HG02943 (cell line): ENCODE data around the gene GSTO2.

Experiments used
- ATAC-seq: cut with Tn5 transposase; IDR thresholded peaks from one replicate; pipeline ENCODE4 v1.9.1; 2021; ENCODE audit warnings: mild to moderate bottlenecking, low read depth, moderate library complexity; ENCODE audit not compliant: unreplicated experiment

Gene GSTO2

DNA sequence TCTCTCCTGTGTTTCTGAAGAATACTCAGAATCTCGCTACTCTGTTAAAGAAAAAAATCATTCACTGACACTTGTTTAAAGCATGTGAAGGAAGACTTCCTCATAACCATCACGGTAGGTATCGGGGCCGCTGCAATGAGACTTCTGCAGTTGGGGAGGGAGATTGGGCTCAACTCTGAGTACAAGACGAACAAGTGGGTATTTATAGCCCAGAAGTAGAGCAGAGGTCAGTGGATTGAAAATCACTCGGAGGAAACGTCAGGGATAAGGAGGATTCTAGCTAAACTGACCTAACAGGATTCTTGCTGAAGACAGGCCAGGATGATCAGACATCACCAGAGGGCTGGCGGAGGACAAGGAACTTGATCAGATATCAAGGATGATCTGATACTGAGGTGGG, 35.9 kb downstream of the GSTO2 start:
- no peak for ATAC-seq

DNA sequence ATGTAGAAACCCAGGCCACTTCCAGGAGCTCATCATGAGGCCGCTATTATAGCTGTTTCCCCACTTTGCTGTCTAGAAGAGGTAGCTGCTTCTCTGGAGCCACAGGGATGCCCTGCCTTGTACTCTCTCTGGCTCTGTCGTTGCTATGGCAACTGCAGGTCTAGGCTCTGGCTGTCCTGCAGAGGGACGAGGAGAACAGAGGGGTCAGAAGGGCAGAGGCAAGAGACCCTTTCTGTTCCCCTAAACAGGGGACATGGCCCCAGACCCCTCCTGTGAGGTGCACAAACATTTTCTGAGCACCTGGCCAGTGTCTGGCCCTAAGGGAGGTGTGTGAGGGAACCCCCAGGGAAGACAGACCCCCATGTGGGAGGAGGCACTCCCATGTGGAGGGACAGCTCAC, 37.9 kb downstream of the GSTO2 start:
- ATAC-seq: no peak

DNA sequence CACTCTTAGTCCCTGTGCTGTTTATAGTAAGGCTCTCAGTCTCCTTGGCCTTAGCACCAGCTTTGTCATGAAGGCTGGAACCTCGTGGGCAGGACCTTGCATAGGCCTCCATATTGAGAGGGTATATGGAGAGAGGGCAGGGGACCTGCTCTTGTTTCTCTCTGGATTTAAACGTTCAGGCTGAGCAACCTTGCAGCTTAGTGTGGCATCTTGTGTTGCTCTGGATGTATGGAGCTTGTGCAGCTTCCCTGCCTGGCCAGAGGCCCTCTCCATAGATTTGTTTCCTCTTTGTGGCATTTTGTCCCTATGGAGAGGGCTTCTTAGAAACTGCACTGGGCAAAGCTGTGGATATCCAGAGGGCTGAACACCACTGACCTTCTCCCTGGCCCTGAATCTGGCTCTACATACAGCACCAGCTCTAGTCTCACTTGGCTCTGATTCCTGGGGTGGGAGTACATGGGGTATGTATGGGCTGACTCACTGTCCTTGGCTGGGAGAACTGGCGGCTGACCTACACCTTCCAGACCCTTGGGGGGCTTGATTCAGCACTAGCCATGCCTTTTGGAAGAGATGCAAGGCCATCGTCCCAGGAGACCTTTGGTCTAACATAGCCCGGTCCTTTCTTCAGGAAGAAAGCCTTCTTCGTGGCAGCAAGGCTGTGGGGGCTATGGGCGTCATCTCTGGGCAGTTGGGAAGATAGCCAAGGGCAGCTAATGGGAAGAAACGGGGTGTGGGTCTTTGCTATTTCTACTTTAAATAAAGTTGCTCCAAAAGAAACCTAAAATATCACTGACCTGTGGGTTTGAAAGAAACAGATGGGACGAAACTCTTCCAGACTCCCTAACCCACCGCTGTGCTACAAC, 38.8 kb downstream of the GSTO2 start:
- no peak for ATAC-seq

DNA sequence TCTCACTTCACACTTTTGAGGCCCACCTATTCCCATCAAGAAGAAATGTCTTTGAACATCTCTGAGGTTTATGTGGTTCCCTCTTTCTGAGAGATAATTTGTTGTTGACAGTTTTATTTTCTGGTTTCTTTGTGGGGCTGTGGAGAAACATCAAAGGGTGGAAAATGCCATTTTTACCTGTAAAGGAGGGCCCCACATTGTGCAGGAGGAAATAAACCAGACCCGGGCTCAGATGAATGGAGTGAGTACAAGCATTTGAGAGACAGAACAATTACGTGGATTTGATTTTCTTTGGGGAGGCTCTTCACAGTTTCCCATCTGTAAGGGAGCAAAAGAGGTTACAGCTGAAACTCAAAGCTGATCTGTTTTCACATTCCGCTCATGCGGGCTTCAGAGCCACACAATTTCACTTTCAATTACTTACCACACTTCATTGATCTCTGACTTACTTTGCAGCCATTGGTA, 39.5 kb downstream of the GSTO2 start:
- peak; percentile 76 for ATAC-seq

DNA sequence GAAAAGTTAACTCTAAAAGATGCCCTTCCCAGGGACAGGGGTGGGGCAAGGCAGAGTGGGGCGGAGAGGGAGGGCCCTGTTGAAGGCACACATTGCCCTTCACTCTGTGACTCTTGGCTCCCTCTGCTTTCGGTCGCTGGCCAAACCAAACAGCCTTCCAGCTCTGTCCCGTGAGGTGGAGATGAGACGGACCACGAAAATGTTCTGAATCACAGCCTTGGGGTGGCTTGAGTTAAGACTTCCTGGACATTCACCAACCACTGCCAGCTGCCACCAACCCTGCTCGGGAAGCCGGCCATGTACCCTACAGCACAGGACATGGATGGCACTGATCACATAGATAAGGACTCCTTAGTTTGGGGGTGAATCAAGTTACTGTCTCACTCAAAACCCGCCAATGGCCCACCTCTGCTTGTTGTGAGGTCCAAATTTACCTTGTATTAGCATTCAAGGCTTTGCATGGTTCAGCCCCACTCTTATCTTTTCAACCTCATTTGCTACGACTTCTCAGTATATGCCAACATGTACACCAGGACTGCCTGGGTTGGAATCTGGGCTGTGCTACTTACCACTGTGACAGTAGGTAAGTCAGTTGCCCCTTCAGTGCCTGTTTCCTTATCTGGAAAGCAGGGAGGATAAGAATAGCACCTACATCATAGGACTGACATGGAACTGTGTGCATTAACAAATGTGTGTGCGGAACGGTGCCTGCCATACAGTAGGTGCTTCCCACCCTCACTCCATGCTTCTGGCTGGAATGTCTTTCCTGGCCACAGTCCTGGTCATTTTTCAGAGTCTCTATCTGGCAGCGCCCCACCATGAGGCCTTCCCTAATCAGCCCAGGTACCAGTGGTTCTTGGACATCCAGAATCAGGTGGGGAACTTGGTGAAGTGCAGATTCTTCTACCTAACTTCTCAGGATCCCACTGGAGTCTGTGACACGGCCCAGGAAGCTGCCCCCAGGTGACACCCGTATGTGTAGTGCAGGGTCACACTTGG, 41.3 kb downstream of the GSTO2 start:
- ATAC-seq: no peak

DNA sequence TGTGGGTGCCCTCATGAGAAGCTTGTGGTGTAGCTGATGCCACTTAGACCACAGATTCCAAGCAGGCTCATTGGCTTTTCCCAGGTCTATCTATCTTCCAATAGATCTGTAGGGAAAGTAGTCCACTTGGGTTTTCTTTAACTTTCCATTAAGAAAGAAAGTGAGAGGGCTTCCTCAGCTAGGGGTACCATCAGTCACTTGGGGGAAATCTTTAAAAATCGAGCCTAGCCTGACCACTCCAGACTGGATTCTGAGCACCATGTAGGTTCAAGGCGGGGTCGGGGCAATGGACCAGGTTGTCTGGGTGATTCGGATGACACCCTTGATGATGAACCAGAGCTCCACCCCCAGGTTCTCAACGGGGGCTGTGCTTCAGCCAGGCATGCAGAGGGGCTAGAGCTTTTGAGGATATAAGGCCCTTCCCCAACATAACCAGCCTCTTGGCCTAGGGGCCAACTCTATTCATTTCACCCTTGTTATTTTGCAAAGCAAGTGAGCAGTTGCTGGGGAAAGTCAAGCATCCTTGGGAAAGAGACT, 42.3 kb downstream of the GSTO2 start:
- ATAC-seq: no peak

DNA sequence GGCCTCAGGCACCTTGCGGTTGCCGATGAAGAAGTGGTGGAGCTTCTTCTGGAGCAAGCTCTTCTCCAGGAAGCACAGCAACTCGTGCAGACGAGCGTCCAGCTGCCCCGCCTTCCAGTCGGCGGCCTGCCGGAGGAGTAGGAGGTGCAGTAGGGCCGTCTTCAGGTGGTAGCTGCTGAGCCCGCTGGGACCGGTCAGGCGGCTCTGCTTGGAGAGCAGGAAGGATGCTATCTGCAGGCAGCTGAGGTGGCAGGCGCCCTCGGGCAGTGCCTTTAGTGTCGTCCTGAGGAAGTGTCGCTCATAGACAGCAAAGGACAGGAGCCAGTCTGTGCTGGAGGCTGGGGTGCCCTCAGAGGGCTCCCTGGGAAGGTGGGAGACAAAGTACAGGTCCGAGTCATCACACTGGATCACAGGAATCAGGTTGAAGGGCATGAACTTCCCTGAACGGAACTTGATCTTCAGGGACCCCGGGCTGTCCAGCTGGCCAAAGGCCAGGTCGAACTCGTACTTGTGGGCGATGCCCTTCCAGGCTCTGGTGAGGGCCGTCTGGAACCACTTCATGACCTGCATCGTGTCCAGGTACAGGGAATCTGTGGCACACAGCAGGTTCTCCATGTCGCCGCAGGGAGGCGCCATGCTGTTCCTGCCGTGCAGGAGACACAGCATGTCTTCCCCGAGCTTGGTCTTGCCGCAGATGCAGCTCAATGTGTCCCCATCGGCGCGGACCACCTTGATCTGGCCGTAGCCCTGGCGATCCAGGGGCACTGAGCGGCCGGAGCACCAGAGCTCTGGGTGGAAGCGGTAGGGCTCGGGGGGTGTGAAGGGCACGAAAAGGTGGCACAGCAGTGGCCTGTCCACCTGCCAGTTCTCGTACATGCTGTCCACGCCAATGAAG, 45.9 kb downstream of the GSTO2 start:
- no peak for ATAC-seq

DNA sequence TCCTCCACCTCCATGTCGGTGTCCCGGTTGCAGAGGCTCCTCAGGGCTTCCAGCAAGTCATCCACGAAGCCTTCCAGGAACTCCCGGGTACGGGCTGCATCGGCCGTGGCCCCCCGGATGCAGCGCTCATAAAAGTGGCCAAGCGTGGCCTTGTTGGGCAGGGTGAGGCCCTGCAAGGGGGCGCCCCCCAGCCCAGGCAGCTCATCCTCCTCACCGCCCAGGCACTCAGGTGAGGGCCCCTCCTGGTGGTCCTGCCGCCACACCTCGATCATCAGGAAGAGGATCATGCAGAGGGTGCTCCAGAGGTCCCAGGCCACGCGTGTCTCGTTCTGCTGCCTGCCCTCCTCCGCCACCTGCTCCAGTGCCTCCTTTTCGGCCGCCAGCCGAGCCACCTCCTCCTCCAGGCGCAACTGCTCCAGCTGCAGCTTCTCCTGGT, 46.5 kb downstream of the GSTO2 start:
- ATAC-seq: no peak

DNA sequence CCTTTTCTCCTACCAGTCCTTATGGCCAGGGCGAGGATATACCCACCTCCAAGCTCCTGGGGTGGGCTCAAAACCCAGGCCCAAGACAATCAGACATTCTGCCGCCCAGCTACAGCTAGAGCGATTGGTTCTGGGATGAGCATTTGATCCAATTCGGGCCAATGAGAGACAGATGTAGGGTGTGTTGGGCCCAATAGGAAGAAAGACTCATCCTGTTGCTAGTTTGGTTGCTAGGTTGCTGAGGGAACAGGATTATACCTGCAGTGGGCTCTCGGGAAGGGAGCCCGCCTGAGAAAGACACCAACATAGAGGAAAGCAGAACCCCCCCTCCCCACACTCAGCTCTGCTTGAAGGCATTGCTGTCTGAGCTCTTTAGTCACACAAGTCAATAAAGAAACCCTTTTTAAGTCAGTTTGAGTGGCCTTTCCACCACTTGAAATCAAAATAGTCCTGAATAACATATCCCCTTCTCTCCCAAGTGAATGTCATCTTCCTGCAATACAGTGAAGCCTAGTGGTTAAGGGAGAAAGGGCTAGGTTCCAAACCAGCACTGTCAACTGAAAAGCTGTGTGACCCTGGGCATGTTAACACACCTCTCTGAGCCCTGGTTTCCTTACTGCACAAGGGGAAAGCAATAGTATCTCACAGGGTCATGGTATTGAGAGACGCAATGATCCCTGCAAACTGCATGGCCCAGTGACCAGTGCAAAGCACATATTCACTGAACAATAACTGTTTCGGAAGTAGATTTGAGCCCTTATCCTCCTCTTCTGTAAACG, 47.5 kb downstream of the GSTO2 start:
- no peak for ATAC-seq

DNA sequence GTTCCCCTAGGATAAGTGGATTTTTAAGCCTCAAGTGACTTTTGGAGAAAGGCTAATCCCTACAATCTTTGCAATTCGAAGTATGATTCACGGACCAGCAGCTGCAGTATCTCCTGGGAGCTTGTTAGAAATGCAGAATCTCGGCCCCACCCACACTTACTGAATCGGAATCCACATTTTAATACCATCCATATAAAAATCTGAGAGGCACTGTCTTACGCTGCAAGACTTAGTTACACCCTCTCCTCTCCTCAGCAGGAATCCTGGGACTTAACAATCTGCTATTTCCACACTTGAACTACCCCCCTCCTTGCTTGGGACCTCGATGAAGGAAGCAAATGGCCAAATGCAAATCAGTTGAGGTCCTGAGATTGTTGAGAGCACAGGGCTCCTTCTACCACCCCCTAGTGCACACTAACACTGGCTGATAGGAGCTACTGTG, 48.3 kb downstream of the GSTO2 start:
- no peak for ATAC-seq

DNA sequence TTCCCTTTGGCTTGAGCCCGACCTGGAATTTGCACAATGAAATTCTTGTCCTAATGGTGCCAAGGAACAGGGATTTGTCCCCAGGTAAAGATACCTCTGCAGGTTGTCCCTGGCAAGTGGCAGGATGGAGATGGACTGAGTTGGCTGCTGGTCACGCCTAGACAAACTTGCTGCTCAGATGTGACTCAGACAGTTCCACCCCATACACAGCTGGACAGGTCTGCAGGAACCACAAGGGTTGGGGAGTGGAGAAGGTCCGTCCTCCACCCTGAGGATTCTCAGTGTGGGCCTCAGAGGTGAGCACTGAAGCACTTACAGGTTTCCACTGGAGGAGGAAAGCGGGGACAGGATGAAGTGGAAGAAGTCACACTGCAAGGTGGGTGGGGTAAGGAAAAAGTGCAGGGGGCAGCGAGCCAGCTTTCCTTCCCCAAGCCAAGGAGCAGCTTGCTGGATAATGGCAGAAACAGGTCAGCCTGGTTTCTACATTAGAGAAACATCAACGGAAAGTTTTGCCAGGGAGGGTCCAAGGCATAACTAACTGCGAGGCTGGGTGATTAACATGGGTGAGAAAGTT, 48.8 kb downstream of the GSTO2 start:
- ATAC-seq: no peak

DNA sequence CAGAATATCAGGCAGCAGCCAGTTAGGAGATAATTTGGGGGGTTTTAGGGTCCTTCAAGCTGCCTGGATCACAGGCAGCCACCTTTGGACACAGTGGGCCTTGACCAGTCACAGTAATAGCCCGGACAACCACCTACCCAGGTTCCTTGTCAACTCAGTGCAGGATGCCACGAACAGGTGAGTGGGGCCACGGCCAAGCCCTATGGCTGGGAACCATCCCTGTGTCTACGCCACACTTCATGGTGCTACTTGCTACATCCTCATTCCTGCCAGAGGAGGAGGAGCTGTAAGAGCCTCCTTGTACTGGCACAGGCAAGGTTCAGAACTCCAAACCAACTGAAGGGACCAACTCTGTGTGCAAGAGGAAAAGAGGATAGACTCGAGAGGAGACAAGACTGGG, 49.3 kb downstream of the GSTO2 start:
- no peak for ATAC-seq

DNA sequence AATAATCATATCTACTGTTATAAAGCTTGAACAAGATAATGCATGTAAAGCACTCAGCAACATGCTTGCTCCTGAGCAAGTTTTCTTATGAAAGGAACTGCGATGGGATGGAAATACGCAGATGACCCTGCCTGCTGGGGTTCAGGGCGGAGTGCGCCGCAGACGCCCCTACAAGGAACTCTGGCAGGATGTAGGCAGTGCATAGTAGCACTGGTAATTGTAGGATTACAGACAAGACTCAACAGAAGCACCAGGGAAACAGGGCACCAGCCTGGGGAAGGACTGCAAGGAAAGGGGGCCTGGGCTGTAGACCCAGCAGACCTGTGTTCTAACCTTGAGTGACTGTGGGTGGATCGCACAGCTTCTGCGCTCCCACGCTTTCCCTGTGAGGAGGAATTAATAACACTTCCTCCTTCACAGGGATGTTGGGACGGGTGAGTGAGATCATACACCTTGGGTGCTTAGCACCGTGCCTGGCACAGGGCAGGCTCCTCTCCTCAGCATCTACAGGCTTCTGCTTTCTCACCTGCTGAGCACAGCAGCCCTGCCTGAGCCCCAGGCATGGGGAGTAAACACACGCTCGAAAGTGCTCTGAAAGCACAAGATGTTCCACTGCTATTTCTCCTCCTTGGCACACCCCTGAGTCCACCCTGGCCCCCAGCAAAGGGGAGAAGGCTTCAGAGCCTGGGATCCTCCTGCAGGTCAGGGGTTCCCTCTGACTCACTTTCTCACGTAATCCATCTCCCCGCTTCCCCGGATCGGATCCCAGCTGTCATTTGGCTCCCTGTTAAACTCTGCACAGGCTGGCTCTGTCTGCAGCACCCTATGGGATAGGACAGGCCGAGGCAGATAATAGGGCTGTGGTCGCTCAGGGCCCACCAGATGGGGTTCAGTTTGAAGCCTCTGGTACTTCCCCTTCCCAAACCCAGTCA, 50.1 kb downstream of the GSTO2 start:
- ATAC-seq: no peak

DNA sequence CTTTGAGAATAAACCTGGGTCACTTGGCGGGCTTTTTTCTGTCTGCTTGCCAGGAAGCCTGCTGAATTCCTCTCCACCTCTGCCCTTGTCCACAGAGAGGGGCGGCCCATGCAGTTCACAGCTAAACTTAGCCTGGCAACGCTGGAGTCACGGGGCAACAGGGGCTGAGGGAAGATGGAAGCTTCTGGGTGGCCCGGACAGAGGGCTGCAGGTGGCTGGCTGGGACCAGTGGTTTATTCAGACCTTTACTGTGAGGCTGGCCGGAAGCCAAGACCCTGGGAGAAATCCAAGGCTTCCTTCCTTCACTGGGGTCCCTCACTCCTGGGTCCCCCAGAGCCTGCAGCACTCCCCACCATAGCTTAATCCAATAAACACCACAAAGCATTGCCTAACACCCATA, 52.2 kb downstream of the GSTO2 start:
- ATAC-seq: no peak

DNA sequence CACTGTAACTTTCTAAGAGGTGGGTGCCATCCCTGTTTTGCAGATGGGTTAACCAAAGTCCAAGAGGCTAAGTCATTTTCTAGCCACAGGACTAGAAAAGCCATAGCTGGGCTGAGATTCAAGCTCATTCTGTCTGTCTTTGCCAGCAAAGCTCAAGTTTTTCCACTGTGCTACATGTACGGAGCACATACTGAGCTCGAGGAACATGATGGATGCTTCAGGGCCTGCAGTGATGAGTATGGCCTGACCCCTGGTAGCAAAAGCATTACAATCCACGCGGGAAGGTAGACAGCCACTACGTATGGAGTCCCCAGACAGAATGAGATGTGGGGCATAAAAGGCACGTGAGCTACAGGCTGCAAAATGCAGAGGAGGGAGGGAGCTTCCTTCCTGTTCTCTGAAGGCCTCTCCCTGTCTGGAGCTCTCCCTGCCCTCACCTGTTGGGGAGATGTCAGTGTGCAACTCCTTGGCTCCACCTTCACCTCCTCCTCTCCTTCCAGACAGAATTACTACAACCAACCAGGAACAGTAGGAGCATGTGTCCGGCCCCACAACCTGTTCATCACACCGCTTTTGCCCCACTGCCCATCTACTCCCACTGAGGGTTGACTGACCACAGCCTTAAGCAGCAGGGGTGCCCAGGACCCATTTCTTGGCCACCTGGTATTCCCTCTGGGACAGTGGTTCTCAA, 52.9 kb downstream of the GSTO2 start:
- no peak for ATAC-seq

DNA sequence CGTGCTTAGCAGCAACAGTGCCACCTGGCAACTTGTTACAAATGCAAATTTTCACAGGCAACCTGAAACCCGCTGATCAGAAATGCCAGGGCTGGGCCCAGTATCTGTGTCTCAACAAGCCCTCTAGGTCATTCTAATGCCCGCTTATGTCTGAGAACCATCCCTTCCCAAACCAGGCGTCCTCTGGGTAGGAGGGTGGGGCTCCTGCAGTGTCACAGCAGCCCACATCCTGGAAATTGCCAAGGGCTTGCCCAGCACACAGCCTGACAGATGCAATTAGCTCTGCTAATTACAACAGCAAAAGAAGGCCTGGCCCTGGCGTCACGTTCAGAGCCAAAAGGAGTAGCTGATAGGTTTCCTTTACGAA, 53.4 kb downstream of the GSTO2 start:
- ATAC-seq: peak; percentile 43

DNA sequence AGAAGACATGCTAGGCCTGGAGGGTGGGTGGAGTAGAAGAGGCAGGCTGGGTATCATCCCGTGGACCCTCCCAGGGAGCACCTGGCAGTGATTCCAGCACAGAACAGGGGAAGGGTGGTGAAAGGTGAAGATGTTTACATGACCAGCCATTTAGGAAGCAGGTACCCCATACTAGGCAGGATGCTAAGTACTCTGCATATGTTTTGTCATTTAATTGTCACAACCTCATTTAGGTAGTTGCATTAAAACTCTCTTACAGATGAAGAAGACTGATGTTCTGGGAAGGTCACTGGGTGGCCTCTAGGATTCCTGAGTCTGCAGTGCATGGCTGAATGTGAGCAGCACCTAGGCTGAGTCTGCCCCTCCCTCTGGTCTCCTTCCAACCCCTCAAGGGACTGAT, 54.1 kb downstream of the GSTO2 start:
- ATAC-seq: no peak
